WTC11 (cell line): ENCODE measurements around the gene PIGN. TPM values are rescaled to one million over a fixed set of nuclear protein-coding genes. Genes with fewer than 3 reads are reported as not detected.

Source experiments
- ATAC-seq: fragments of 200-7000 bp; cut with Tn5 transposase; 2 replicates; pipeline ENCODE4 v1.10.0; 2021; ENCODE audit warnings: mild to moderate bottlenecking, moderate library complexity
- CTCF ChIA-PET: fragments of 300-600 bp; sonication (Branson Sonifier 250); formaldehyde crosslinking; loops from one replicate; lab custom pipeline; 2021; ENCODE audit warnings: antibody characterized with exemption; lab: Charles Lee
- POLR2A ChIA-PET: fragments of 350-600 bp; sonication (Branson Sonifier 250); formaldehyde crosslinking; loops from one replicate; lab custom pipeline; 2021; ENCODE audit warnings: antibody characterized with exemption; lab: Charles Lee
- DNase-seq: peaks from one replicate; pipeline ENCODE4 v3.0.0; 2021; ENCODE audit warnings: low spot score
- H3K27ac Mint-ChIP-seq: 2 replicates; pipeline ENCODE4 v1.8.0; 2021; ENCODE audit warnings: mixed read lengths
- H3K27me3 Mint-ChIP-seq: 2 replicates; pipeline ENCODE4 v1.8.0; 2021; ENCODE audit warnings: low read depth, mild to moderate bottlenecking, moderate library complexity, mixed read lengths
- H3K36me3 Mint-ChIP-seq: 2 replicates; pipeline ENCODE4 v1.8.0; 2021; ENCODE audit warnings: mixed read lengths
- H3K4me1 Mint-ChIP-seq: 2 replicates; pipeline ENCODE4 v1.8.0; 2022; ENCODE audit warnings: mixed read lengths
- H3K4me3 Mint-ChIP-seq: 2 replicates; pipeline ENCODE4 v1.8.0; 2021; ENCODE audit warnings: mild to moderate bottlenecking, moderate library complexity, mixed read lengths
- H3K9me3 Mint-ChIP-seq: 2 replicates; pipeline ENCODE4 v1.8.0; 2021; ENCODE audit warnings: mixed read lengths
- ATF2 ChIP-seq: sonication (generic); formaldehyde crosslinking; IDR thresholded peaks from 2 replicates; pipeline ENCODE4 v1.8.1; 2022; ENCODE audit warnings: low read depth, missing genetic modification reagents, borderline replicate concordance
- CREM ChIP-seq: sonication (generic); formaldehyde crosslinking; IDR thresholded peaks from 2 replicates; pipeline ENCODE4 v1.8.1; 2022; ENCODE audit warnings: mild to moderate bottlenecking, missing genetic modification reagents, moderate library complexity
- E2F1 ChIP-seq: sonication (generic); formaldehyde crosslinking; IDR thresholded peaks from 2 replicates; pipeline ENCODE4 v1.8.0; 2022; ENCODE audit warnings: mild to moderate bottlenecking, missing genetic modification reagents
- ELF4 ChIP-seq: sonication (generic); formaldehyde crosslinking; IDR thresholded peaks from 2 replicates; pipeline ENCODE4 v1.8.1; 2022; ENCODE audit warnings: low read depth, mild to moderate bottlenecking, moderate library complexity, missing genetic modification reagents
- ETV6 ChIP-seq: sonication (generic); formaldehyde crosslinking; IDR thresholded peaks from 2 replicates; pipeline ENCODE4 v1.8.1; 2022; ENCODE audit warnings: mild to moderate bottlenecking, missing genetic modification reagents
- FOXP4 ChIP-seq: sonication (generic); formaldehyde crosslinking; IDR thresholded peaks from 2 replicates; pipeline ENCODE4 v1.8.0; 2022; ENCODE audit warnings: mild to moderate bottlenecking, missing genetic modification reagents
- GABPB1 ChIP-seq: sonication (generic); formaldehyde crosslinking; IDR thresholded peaks from 2 replicates; pipeline ENCODE4 v1.8.1; 2023; ENCODE audit warnings: mild to moderate bottlenecking, missing genetic modification reagents
- GTF2I ChIP-seq: fragments of 250-450 bp; sonication (Bioruptor Pico); conservative IDR thresholded peaks from 2 replicates; pipeline ENCODE4 v1.4.0; 2021; ENCODE audit warnings: mild to moderate bottlenecking
- HMGXB4 ChIP-seq: sonication (generic); formaldehyde crosslinking; IDR thresholded peaks from 2 replicates; pipeline ENCODE4 v1.8.1; 2023; ENCODE audit warnings: mild to moderate bottlenecking, moderate library complexity, missing genetic modification reagents
- JUN ChIP-seq: sonication (generic); formaldehyde crosslinking; IDR thresholded peaks from 2 replicates; pipeline ENCODE4 v1.8.0; 2023; ENCODE audit warnings: mild to moderate bottlenecking, missing genetic modification reagents
- KAT7 ChIP-seq: sonication (generic); formaldehyde crosslinking; IDR thresholded peaks from 2 replicates; pipeline ENCODE4 v1.8.1; 2023; ENCODE audit warnings: missing genetic modification reagents, mild to moderate bottlenecking, borderline replicate concordance
- MAX ChIP-seq: sonication (generic); formaldehyde crosslinking; IDR thresholded peaks from 2 replicates; pipeline ENCODE4 v1.8.0; 2022; ENCODE audit warnings: mild to moderate bottlenecking, missing genetic modification reagents
- NFATC4 ChIP-seq: fragments of 250-450 bp; sonication (Bioruptor Pico); IDR thresholded peaks from 2 replicates; pipeline ENCODE4 v1.9.0; 2021; ENCODE audit warnings: mild to moderate bottlenecking
- OVOL2 ChIP-seq: fragments of 250-450 bp; sonication (Bioruptor Pico); IDR thresholded peaks from 2 replicates; pipeline ENCODE4 v1.9.0; 2021; ENCODE audit warnings: mild to moderate bottlenecking, borderline replicate concordance
- RORB ChIP-seq: fragments of 250-450 bp; sonication (Bioruptor Pico); IDR thresholded peaks from 2 replicates; pipeline ENCODE4 v1.9.0; 2021; ENCODE audit warnings: mild to moderate bottlenecking
- SP1 ChIP-seq: sonication (generic); formaldehyde crosslinking; conservative IDR thresholded peaks from 2 replicates; pipeline ENCODE4 v1.8.1; 2022; ENCODE audit warnings: missing genetic modification reagents
- STAT6 ChIP-seq: sonication (generic); formaldehyde crosslinking; conservative IDR thresholded peaks from 2 replicates; pipeline ENCODE4 v1.8.1; 2023; ENCODE audit warnings: mild to moderate bottlenecking, low read depth, missing genetic modification reagents, moderate library complexity
- TEAD4 ChIP-seq: sonication (generic); formaldehyde crosslinking; IDR thresholded peaks from 2 replicates; pipeline ENCODE4 v1.8.0; 2022; ENCODE audit warnings: mild to moderate bottlenecking, missing genetic modification reagents
- ZNF219 ChIP-seq: sonication (generic); formaldehyde crosslinking; IDR thresholded peaks from 2 replicates; pipeline ENCODE4 v1.8.0; 2023; ENCODE audit warnings: missing genetic modification reagents, mild to moderate bottlenecking, borderline replicate concordance
- ZNF232 ChIP-seq: sonication (generic); formaldehyde crosslinking; IDR thresholded peaks from 2 replicates; pipeline ENCODE4 v1.8.0; 2022; ENCODE audit warnings: mild to moderate bottlenecking, missing genetic modification reagents
- ZNF317 ChIP-seq: sonication (generic); formaldehyde crosslinking; IDR thresholded peaks from 2 replicates; pipeline ENCODE4 v1.8.1; 2023; ENCODE audit warnings: low read depth, mild to moderate bottlenecking, moderate library complexity, missing genetic modification reagents, borderline replicate concordance
- ZNF423 ChIP-seq: fragments of 250-450 bp; sonication (Bioruptor Pico); IDR thresholded peaks from 2 replicates; pipeline ENCODE4 v2.1.2; 2022; ENCODE audit warnings: mild to moderate bottlenecking, moderate library complexity
- ZNF671 ChIP-seq: fragments of 250-450 bp; sonication (Bioruptor Pico); IDR thresholded peaks from 2 replicates; pipeline ENCODE4 v1.8.0; 2021; ENCODE audit warnings: mild to moderate bottlenecking
- total RNA-seq: library from RNA; stranded (reverse); gene quantifications from 3 replicates; pipeline ENCODE4 v1.2.3, GENCODE V29; 2021

The PIGN gene
- total RNA-seq, 1 experiment from 2014 or later, result 23.4 TPM

GRCh38 chr18:62187543-62188510 lies 971 bp upstream of the PIGN start:
- TF ChIP-seq SP1 (CRISPR knock-in tag) (no peak), OVOL2 (no peak), RORB (CRISPR knock-in tag) (no peak), TEAD4 (CRISPR knock-in tag) (no peak), ZNF317 (CRISPR knock-in tag) (no peak), ATF2 (CRISPR knock-in tag) (no peak), E2F1 (no peak), GTF2I (CRISPR knock-in tag) (no peak), ZNF423 (CRISPR knock-in tag) (no peak), NFATC4 (no peak), ETV6 (CRISPR knock-in tag) (0 out of 2 replicates have a peak, but pooled peaks have one; percentile 47), ZNF671 (CRISPR knock-in tag) (no peak), ELF4 (CRISPR knock-in tag) (0 out of 2 replicates have a peak, but pooled peaks have one; percentile 3), MAX (no peak; the same call in 1 of the 2 replicates), ZNF219 (CRISPR knock-in tag) (no peak), ZNF232 (peak; percentile 24; the same call in 1 of the 2 replicates), STAT6 (CRISPR knock-in tag) (no peak), CREM (CRISPR knock-in tag) (no peak), KAT7 (no peak), HMGXB4 (CRISPR knock-in tag) (0 out of 2 replicates have a peak, but pooled peaks have one; percentile 47), JUN (CRISPR knock-in tag) (no peak), GABPB1 (CRISPR knock-in tag) (no peak), FOXP4 (CRISPR knock-in tag) (no peak)
- H3K9me3 Mint-ChIP-seq, result peaks cover 5% of the 10 kb centered on the region
- H3K27ac Mint-ChIP-seq, result peak overlapping the region; percentile 99
- no peaks in the 10 kb centered on the region for H3K27me3 Mint-ChIP-seq
- CTCF ChIA-PET, result interaction anchor here (0.6 to 1.7 kb wide), 9 partner anchors 8 to 238 kb away, joined by 3 to 12 read pairs (median 5); no protein-coding TSS in a partner anchor
- ATAC-seq (0 out of 2 replicates have a peak, but pooled peaks have one; percentile 1), DNase-seq (peak; percentile 34)
- H3K36me3 Mint-ChIP-seq, result peaks cover 13% of the 10 kb centered on the region; the same call in 1 of the 2 replicates
- POLR2A ChIA-PET, result interaction anchor here (0.9 to 1.7 kb wide), 4 partner anchors 10 to 16 kb away, joined by 3 to 8 read pairs (median 4); no protein-coding TSS in a partner anchor
- H3K4me3 Mint-ChIP-seq, result peak overlapping the region; percentile 100
- peaks cover 36% of the 10 kb centered on the region for H3K4me1 Mint-ChIP-seq
